Gastroesophageal sphincter (tissue), 3 donors: Measurements from ENCODE around the gene RAD18.

Experiments used
- EP300 ChIP-seq: sonication (generic); formaldehyde crosslinking; IDR thresholded peaks from one replicate; pipeline ENCODE4 v1.6.1; 2017; ENCODE audit warnings: antibody characterized with exemption, mild to moderate bottlenecking
- POLR2A ChIP-seq, 2 donors: fragments of 450-650 bp; IDR thresholded peaks; one replicate each; pipeline ENCODE4 v1.6.1; 2017; ENCODE audit warnings: antibody characterized with exemption in 2 of 2, mild to moderate bottlenecking in 2 of 2, moderate library complexity in 1 of 2
- TF ChIP-seq, protein P1 (sequence below), 4 experiments: fragments of 200-600 bp in 2 of 4; fragments of 450-650 bp in 2 of 4; sonication (generic) in 1 of 4; IDR thresholded peaks; one replicate each; pipeline ENCODE4 v1.5.1; 2017 to 2019; ENCODE audit warnings: antibody characterized with exemption in 4 of 4, mild to moderate bottlenecking in 2 of 4, moderate library complexity in 2 of 4

GRCh38 chr3:8838234-8838633 lies 125.0 kb downstream of the RAD18 start:
- TF ChIP-seq, protein P1, sequence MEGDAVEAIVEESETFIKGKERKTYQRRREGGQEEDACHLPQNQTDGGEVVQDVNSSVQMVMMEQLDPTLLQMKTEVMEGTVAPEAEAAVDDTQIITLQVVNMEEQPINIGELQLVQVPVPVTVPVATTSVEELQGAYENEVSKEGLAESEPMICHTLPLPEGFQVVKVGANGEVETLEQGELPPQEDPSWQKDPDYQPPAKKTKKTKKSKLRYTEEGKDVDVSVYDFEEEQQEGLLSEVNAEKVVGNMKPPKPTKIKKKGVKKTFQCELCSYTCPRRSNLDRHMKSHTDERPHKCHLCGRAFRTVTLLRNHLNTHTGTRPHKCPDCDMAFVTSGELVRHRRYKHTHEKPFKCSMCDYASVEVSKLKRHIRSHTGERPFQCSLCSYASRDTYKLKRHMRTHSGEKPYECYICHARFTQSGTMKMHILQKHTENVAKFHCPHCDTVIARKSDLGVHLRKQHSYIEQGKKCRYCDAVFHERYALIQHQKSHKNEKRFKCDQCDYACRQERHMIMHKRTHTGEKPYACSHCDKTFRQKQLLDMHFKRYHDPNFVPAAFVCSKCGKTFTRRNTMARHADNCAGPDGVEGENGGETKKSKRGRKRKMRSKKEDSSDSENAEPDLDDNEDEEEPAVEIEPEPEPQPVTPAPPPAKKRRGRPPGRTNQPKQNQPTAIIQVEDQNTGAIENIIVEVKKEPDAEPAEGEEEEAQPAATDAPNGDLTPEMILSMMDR (IDR thresholded peaks at IDR 0.05) = no peak
- TF ChIP-seq POLR2A (IDR thresholded peaks at IDR 0.05) (no peak), EP300 (no peak)
